CD8-positive, alpha-beta memory T cell (primary cell): ENCODE data around the gene TRPV3. TPM values are rescaled to one million over a fixed set of nuclear protein-coding genes. Genes with fewer than 3 reads are reported as not detected.

ENCODE experiments used
- CTCF ChIA-PET: fragments of 350-600 bp; sonication (Branson Sonifier 250); formaldehyde crosslinking; loops from one replicate; lab custom pipeline; 2021; ENCODE audit warnings: antibody characterized with exemption; lab: Charles Lee
- POLR2A ChIA-PET: fragments of 350-600 bp; sonication (Branson Sonifier 250); formaldehyde crosslinking; loops from one replicate; lab custom pipeline; 2021; ENCODE audit warnings: antibody characterized with exemption; lab: Charles Lee
- DNase-seq, 5 donors: peaks; one replicate each; pipeline versions ENCODE4 v3.0.0 to v3.0.0-alpha.2; 2020 to 2022; ENCODE audit warnings: mixed read lengths in 1 of 5
- H3K27ac ChIP-seq: one replicate; pipeline ENCODE4 v1.7.0; 2013; ENCODE audit warnings: low read depth, mild to moderate bottlenecking, low read length, moderate library complexity
- H3K27me3 ChIP-seq: 2 replicates; pipeline ENCODE4 v1.7.0; 2013; ENCODE audit warnings: low read length, mild to moderate bottlenecking; ENCODE audit not compliant: insufficient read depth, poor library complexity, severe bottlenecking
- H3K36me3 ChIP-seq: 2 replicates; pipeline ENCODE4 v1.7.0; 2013; ENCODE audit warnings: mild to moderate bottlenecking, low read length, moderate library complexity; ENCODE audit not compliant: insufficient read depth
- H3K4me1 ChIP-seq: 2 replicates; pipeline ENCODE4 v1.7.0; 2013; ENCODE audit warnings: mild to moderate bottlenecking, low read length, moderate library complexity; ENCODE audit not compliant: insufficient read depth
- H3K4me3 ChIP-seq: 2 replicates; pipeline ENCODE4 v1.7.0; 2013; ENCODE audit warnings: mild to moderate bottlenecking, low read length
- H3K9me3 ChIP-seq: 2 replicates; pipeline ENCODE4 v1.7.0; 2013; ENCODE audit warnings: mild to moderate bottlenecking, low read length
- H3K27ac Mint-ChIP-seq, 8 donors: one replicate each; pipeline ENCODE4 v1.8.0; 2020 to 2021; ENCODE audit warnings: mixed read lengths in 8 of 8, mild to moderate bottlenecking in 6 of 8, inconsistent platforms in 3 of 8, moderate library complexity in 3 of 8
- H3K27me3 Mint-ChIP-seq, 2 donors: one replicate each; pipeline ENCODE4 v1.8.0; 2020 to 2021; ENCODE audit warnings: mixed read lengths in 2 of 2, mild to moderate bottlenecking in 1 of 2, moderate library complexity in 1 of 2
- H3K36me3 Mint-ChIP-seq, 3 donors: one replicate each; pipeline ENCODE4 v1.8.0; 2020 to 2021; ENCODE audit warnings: mixed read lengths in 3 of 3, inconsistent platforms in 1 of 3, mild to moderate bottlenecking in 1 of 3
- H3K4me1 Mint-ChIP-seq, 3 donors: one replicate each; pipeline ENCODE4 v1.8.0; 2020 to 2021; ENCODE audit warnings: mixed read lengths in 3 of 3, inconsistent platforms in 1 of 3, mild to moderate bottlenecking in 1 of 3
- H3K4me3 Mint-ChIP-seq, 7 donors: one replicate each; pipeline ENCODE4 v1.8.0; 2020 to 2021; ENCODE audit warnings: mixed read lengths in 7 of 7, mild to moderate bottlenecking in 6 of 7, moderate library complexity in 4 of 7, inconsistent platforms in 2 of 7
- H3K9me3 Mint-ChIP-seq, 5 donors: one replicate each; pipeline ENCODE4 v1.8.0; 2020 to 2022; ENCODE audit warnings: mixed read lengths in 5 of 5, mild to moderate bottlenecking in 3 of 5, moderate library complexity in 2 of 5, inconsistent platforms in 1 of 5
- polyA plus RNA-seq: library from polyadenylated mRNA; unstranded; fragments of 300-500 nt; fragmentation: Illumina TruSeq; gene quantifications from one replicate; pipeline ENCODE4 v1.2.3, GENCODE V29; 2021
- total RNA-seq, 2 experiments: library from RNA; stranded (reverse); gene quantifications; one replicate each; pipeline ENCODE4 v1.2.3, GENCODE V29; 2021

TRPV3 gene
- total and polyA plus RNA-seq, 3 experiments from 2014 or later = 0.21 to 0.79 (median 0.49) TPM

- no peak for DNase-seq
- H3K4me3 Mint-ChIP-seq = no peak overlapping the region
- no peaks in the 10 kb centered on the region for H3K36me3 Mint-ChIP-seq
- Histone ChIP-seq H3K9me3 (no peaks in the 10 kb centered on the region), H3K4me1 (no peaks in the 10 kb centered on the region), H3K27me3 (no peaks in the 10 kb centered on the region), H3K27ac (no peak overlapping the region), H3K36me3 (no peaks in the 10 kb centered on the region), H3K4me3 (no peak overlapping the region)
- H3K9me3 Mint-ChIP-seq = no peaks in the 10 kb centered on the region
- peaks cover 6 to 23% of the 10 kb centered on the region in 2 donors for H3K27me3 Mint-ChIP-seq
- CTCF ChIA-PET = interaction anchor here (0.5 to 0.6 kb wide), 2 partner anchors 108 to 1879 kb away, joined by 3 read pairs; no protein-coding TSS in a partner anchor
- peaks cover 5 to 20% (median 9%) of the 10 kb centered on the region in 3 donors for H3K4me1 Mint-ChIP-seq
- no peak overlapping the region for H3K27ac Mint-ChIP-seq
- POLR2A ChIA-PET = interaction anchor here (0.6 kb wide), 1 partner anchor 1701 kb away, joined by 8 read pairs; no protein-coding TSS in a partner anchor
These were observed 470 bp downstream of the TRPV3 start for GRCh38 chr17:3556916-3557767.

DNA sequence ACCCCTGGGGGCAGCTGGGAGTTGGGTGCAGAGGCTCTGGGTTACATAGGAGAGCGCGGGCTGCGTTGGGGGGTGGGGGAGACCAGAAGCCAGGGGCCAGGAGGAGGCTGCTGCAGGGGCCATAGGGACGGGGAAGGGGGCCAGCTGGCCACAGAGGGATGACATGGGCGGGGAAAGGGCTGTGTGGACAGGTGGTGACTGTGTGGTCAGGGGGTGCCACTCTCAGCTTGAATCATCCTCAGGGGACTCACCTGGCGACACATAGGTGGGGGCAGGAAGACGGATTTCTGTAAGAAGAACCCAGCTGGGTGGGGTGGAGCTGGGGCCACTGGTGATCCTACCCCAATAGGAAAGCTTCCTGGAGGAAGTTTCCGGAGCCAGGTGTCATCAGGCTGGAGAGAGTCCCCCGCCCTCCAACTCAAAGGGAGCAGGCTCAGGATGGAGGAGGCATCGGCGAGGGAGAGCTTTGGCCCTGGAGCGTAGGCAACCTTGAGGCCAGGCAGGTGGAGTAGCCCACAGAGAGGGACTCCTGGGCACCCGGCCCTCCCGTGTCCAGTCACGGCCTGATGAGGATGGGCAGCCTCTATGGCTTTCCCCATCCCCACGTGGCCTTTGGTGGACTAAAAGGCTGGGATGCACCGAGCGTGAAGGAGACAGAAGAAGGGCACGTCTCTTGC lies 1.2 kb downstream of the TRPV3 start:
- no peak overlapping the region for H3K4me3 Mint-ChIP-seq
- H3K4me1 Mint-ChIP-seq = peaks cover 5 to 20% (median 9%) of the 10 kb centered on the region in 3 donors
- CTCF ChIA-PET = no interaction called here
- Histone ChIP-seq H3K36me3 (no peaks in the 10 kb centered on the region), H3K27me3 (no peaks in the 10 kb centered on the region), H3K4me3 (no peak overlapping the region), H3K27ac (no peak overlapping the region), H3K4me1 (no peaks in the 10 kb centered on the region), H3K9me3 (no peaks in the 10 kb centered on the region)
- DNase-seq = no peak
- H3K36me3 Mint-ChIP-seq = no peaks in the 10 kb centered on the region
- POLR2A ChIA-PET = interaction anchor here (0.6 kb wide), 1 partner anchor 1702 kb away, joined by 8 read pairs; no protein-coding TSS in a partner anchor
- H3K27ac Mint-ChIP-seq = no peak overlapping the region
- H3K27me3 Mint-ChIP-seq = peaks cover 6 to 23% of the 10 kb centered on the region in 2 donors
- no peaks in the 10 kb centered on the region for H3K9me3 Mint-ChIP-seq

- Histone ChIP-seq H3K4me1 (no peaks in the 10 kb centered on the region), H3K9me3 (no peaks in the 10 kb centered on the region), H3K27me3 (no peaks in the 10 kb centered on the region), H3K4me3 (no peak overlapping the region), H3K27ac (no peak overlapping the region), H3K36me3 (no peaks in the 10 kb centered on the region)
- peaks cover 5 to 20% (median 9%) of the 10 kb centered on the region in 3 donors for H3K4me1 Mint-ChIP-seq
- no peaks in the 10 kb centered on the region for H3K36me3 Mint-ChIP-seq
- no peak overlapping the region for H3K4me3 Mint-ChIP-seq
- no peak overlapping the region for H3K27ac Mint-ChIP-seq
- peaks cover 6 to 23% of the 10 kb centered on the region in 2 donors for H3K27me3 Mint-ChIP-seq
- H3K9me3 Mint-ChIP-seq = no peaks in the 10 kb centered on the region
- POLR2A ChIA-PET = no interaction called here
- no peak for DNase-seq
- CTCF ChIA-PET = no interaction called here
These were observed 2.3 kb downstream of the TRPV3 start for GRCh38 chr17:3555189-3555796.

DNA sequence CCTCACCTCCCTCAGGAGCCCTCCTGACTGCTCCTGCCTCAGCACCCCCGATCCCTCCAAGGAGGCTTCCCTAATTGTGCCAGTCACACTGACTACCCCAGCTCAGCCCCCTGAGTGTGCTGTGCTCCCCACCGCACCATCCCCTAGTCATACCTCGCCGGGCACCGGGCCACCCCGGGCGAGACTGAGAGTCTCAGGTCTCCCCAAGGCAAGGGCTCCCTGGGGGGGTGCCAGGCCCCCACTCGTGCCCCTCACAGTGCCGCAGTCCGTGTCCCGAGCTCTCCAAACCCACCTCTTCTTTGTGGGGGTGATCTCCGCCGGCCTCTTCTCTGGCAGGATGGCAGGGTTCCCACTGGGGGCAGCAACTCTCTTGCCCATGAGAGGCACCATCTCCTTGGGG lies 3.2 kb downstream of the TRPV3 start:
- H3K9me3 ChIP-seq = no peaks in the 10 kb centered on the region
- POLR2A ChIA-PET = no interaction called here
- H3K36me3 Mint-ChIP-seq = no peaks in the 10 kb centered on the region
- no peak overlapping the region for H3K27ac Mint-ChIP-seq
- H3K27me3 ChIP-seq = no peaks in the 10 kb centered on the region
- H3K4me1 Mint-ChIP-seq = peaks cover 5 to 20% (median 9%) of the 10 kb centered on the region in 3 donors
- H3K27ac ChIP-seq = no peak overlapping the region
- H3K4me1 ChIP-seq = no peaks in the 10 kb centered on the region
- no peak overlapping the region for H3K4me3 ChIP-seq
- no peaks in the 10 kb centered on the region for H3K36me3 ChIP-seq
- peaks cover 6 to 23% of the 10 kb centered on the region in 2 donors for H3K27me3 Mint-ChIP-seq
- DNase-seq = no peak
- no peaks in the 10 kb centered on the region for H3K9me3 Mint-ChIP-seq
- CTCF ChIA-PET = no interaction called here
- H3K4me3 Mint-ChIP-seq = no peak overlapping the region

DNA sequence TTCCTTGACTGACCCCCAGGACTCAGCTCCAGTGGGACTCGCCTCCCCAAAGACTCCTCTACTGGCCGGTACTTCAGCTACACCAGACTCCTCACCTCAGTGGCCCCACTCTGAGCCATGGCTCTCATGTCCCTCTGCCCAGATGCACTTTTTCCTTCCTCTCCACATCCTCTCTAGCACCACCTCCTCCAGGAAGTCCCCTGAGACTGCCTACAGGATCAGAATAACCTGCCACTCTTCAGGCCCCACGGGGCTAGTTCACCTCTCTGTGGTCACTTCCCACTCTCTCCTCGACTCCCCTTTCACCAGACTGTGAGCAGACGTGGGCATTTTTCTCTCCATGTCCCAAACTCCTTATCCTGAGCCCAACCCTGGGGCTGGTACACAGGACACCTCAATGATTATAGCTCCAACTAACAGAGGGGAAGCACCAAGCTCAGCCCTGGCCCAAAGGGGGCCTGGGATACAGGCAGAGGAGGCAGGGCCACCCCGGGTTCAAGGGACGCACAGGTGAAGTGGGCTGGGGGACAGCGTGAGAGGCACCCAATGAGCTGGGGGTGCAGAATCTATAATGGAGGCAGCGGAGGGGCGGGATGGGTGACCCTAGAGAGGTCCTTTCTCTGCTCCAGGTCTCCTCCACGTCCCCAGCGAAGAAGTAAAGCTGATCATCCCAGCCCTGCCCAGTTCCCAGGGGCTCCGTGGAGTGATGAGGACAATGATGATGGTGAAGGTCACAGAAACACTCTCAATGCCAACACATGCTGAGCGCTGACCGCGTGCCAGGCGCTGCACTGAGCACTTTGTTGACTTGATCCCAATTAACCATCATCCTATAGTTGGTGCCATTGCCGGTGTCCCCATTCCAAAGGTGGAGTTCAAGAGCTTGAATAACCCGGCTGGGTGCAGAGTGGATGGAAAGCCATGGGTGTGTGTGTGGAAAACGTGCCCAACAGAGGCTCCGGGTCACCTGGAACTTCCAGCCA lies 3.9 kb downstream of the TRPV3 start:
- peak overlapping the region in 1 of 7 donors; percentile 72 for H3K4me3 Mint-ChIP-seq
- CTCF ChIA-PET = no interaction called here
- H3K9me3 Mint-ChIP-seq = no peaks in the 10 kb centered on the region
- H3K27me3 Mint-ChIP-seq = peaks cover 6 to 23% of the 10 kb centered on the region in 2 donors
- H3K4me1 Mint-ChIP-seq = peaks cover 5 to 16% (median 9%) of the 10 kb centered on the region in 3 donors
- no peak overlapping the region for H3K4me3 ChIP-seq
- H3K4me1 ChIP-seq = no peaks in the 10 kb centered on the region
- H3K27ac Mint-ChIP-seq = peak overlapping the region in 1 of 8 donors; percentile 14
- DNase-seq = no peak
- H3K9me3 ChIP-seq = no peaks in the 10 kb centered on the region
- H3K27me3 ChIP-seq = no peaks in the 10 kb centered on the region
- H3K36me3 ChIP-seq = no peaks in the 10 kb centered on the region
- H3K36me3 Mint-ChIP-seq = no peaks in the 10 kb centered on the region
- POLR2A ChIA-PET = no interaction called here
- no peak overlapping the region for H3K27ac ChIP-seq

GRCh38 chr17:3552916-3553315 lies 4.7 kb downstream of the TRPV3 start:
- no peaks in the 10 kb centered on the region for H3K36me3 ChIP-seq
- Mint-ChIP-seq H3K27ac (no peak overlapping the region), H3K9me3 (no peaks in the 10 kb centered on the region), H3K36me3 (no peaks in the 10 kb centered on the region), H3K4me3 (no peak overlapping the region), H3K4me1 (peaks cover 0 to 8% (median 4%) of the 10 kb centered on the region in 3 donors), H3K27me3 (peaks cover 6 to 23% of the 10 kb centered on the region in 2 donors)
- ChIA-PET CTCF (no interaction called here), POLR2A (no interaction called here)
- no peaks in the 10 kb centered on the region for H3K4me1 ChIP-seq
- DNase-seq = no peak
- no peaks in the 10 kb centered on the region for H3K9me3 ChIP-seq
- no peak overlapping the region for H3K27ac ChIP-seq
- H3K4me3 ChIP-seq = no peak overlapping the region
- H3K27me3 ChIP-seq = no peaks in the 10 kb centered on the region

DNA sequence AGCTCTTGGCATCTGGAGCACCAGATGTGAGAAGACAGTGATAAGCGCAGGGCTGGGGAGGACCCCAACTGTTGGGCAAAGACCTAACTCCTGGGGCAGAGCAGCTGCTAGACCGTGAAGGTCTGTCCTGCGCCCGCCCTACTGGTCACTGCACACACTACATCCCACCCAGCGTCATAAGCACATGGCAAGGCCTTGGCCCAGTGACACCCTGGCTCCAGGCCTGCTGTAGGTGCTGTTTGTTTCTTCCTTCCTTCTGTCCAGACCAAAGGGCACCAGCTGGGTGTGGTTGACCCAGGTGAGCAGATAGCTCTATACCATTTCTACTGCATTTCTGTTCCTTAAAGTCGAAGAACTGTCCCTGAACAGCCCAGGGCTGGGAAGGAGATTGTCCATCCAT lies 6.4 kb downstream of the TRPV3 start:
- Mint-ChIP-seq H3K4me1 (no peaks in the 10 kb centered on the region), H3K27ac (no peak overlapping the region), H3K4me3 (no peak overlapping the region), H3K27me3 (peaks cover 6 to 20% of the 10 kb centered on the region in 2 donors), H3K9me3 (no peaks in the 10 kb centered on the region), H3K36me3 (no peaks in the 10 kb centered on the region)
- Histone ChIP-seq H3K4me1 (no peaks in the 10 kb centered on the region), H3K27ac (no peak overlapping the region), H3K27me3 (no peaks in the 10 kb centered on the region), H3K4me3 (no peak overlapping the region), H3K9me3 (no peaks in the 10 kb centered on the region), H3K36me3 (no peaks in the 10 kb centered on the region)
- ChIA-PET POLR2A (no interaction called here), CTCF (no interaction called here)
- no peak for DNase-seq
